Mucosa of stomach (tissue), 1 donor: ENCODE results near the gene PDS5A.
"Not testable (repeated sequence)": the region's sequence is repeated elsewhere in the genome, so short reads cannot be mapped to it uniquely, and the experiment has no call there.

Experiments
- H3K27me3 ChIP-seq: one replicate; pipeline ENCODE4 v1.7.0; 2013; ENCODE audit warnings: mild to moderate bottlenecking, low read length; ENCODE audit not compliant: control insufficient read depth, insufficient read depth
- H3K36me3 ChIP-seq: one replicate; pipeline ENCODE4 v1.7.0; 2013; ENCODE audit warnings: low read length; ENCODE audit not compliant: control insufficient read depth, insufficient read depth
- H3K4me1 ChIP-seq: one replicate; pipeline ENCODE4 v1.7.0; 2013; ENCODE audit warnings: mild to moderate bottlenecking, low read length; ENCODE audit not compliant: control insufficient read depth, insufficient read depth
- H3K4me3 ChIP-seq: one replicate; pipeline ENCODE4 v1.7.0; 2013; ENCODE audit warnings: low read length
- H3K9ac ChIP-seq: one replicate; pipeline ENCODE4 v1.7.0; 2013; ENCODE audit warnings: mild to moderate bottlenecking, low read length, moderate library complexity
- H3K9me3 ChIP-seq: one replicate; pipeline ENCODE4 v1.7.0; 2013; ENCODE audit warnings: mild to moderate bottlenecking, low read length, moderate library complexity; ENCODE audit not compliant: control insufficient read depth
- donor health status: Pancreatic carcinoma.

PDS5A gene

GRCh38 chr4:39947417-39947816 is 30.3 kb downstream of the PDS5A start:
- no peaks in the 10 kb centered on the region for H3K9me3 ChIP-seq
- no peak overlapping the region for H3K4me3 ChIP-seq
- H3K4me1 ChIP-seq, result peaks cover 5% of the 10 kb centered on the region
- no peaks in the 10 kb centered on the region for H3K36me3 ChIP-seq
- H3K9ac ChIP-seq, result no peak overlapping the region
- H3K27me3 ChIP-seq, result no peaks in the 10 kb centered on the region

- not testable (repeated sequence) for H3K9me3 ChIP-seq, H3K27me3 ChIP-seq, H3K4me3 ChIP-seq, H3K9ac ChIP-seq, H3K36me3 ChIP-seq, H3K4me1 ChIP-seq
Observed at GRCh38 chr4:39944245-39944644, 33.5 kb downstream of the PDS5A start.

- no peaks in the 10 kb centered on the region for H3K27me3 ChIP-seq
- H3K9ac ChIP-seq, result no peak overlapping the region
- no peaks in the 10 kb centered on the region for H3K36me3 ChIP-seq
- H3K4me1 ChIP-seq, result peaks cover 9% of the 10 kb centered on the region
- H3K9me3 ChIP-seq, result no peaks in the 10 kb centered on the region
- H3K4me3 ChIP-seq, result no peak overlapping the region
Observed at GRCh38 chr4:39942507-39942906, 35.2 kb downstream of the PDS5A start.

GRCh38 chr4:39941682-39942217 is 36.0 kb downstream of the PDS5A start:
- no peaks in the 10 kb centered on the region for H3K9me3 ChIP-seq
- peaks cover 7% of the 10 kb centered on the region for H3K4me1 ChIP-seq
- H3K9ac ChIP-seq, result no peak overlapping the region
- H3K4me3 ChIP-seq, result no peak overlapping the region
- no peaks in the 10 kb centered on the region for H3K36me3 ChIP-seq
- H3K27me3 ChIP-seq, result no peaks in the 10 kb centered on the region

GRCh38 chr4:39937683-39938268 is 39.9 kb downstream of the PDS5A start:
- Histone ChIP-seq H3K9me3 (no peaks in the 10 kb centered on the region), H3K36me3 (no peaks in the 10 kb centered on the region), H3K9ac (no peak overlapping the region), H3K4me3 (no peak overlapping the region), H3K4me1 (peaks cover 14% of the 10 kb centered on the region), H3K27me3 (no peaks in the 10 kb centered on the region)

- no peaks in the 10 kb centered on the region for H3K9me3 ChIP-seq
- peaks cover 14% of the 10 kb centered on the region for H3K4me1 ChIP-seq
- no peak overlapping the region for H3K4me3 ChIP-seq
- no peak overlapping the region for H3K9ac ChIP-seq
- no peaks in the 10 kb centered on the region for H3K27me3 ChIP-seq
- H3K36me3 ChIP-seq, result no peaks in the 10 kb centered on the region
Observed at GRCh38 chr4:39936565-39937418, 40.9 kb downstream of the PDS5A start.

GRCh38 chr4:39933671-39934590 is 43.8 kb downstream of the PDS5A start:
- Histone ChIP-seq H3K9ac (no peak overlapping the region), H3K27me3 (no peaks in the 10 kb centered on the region)

GRCh38 chr4:39932776-39933402 is 44.8 kb downstream of the PDS5A start:
- Histone ChIP-seq H3K9ac (no peak overlapping the region), H3K27me3 (no peaks in the 10 kb centered on the region), H3K4me1 (peaks cover 16% of the 10 kb centered on the region), H3K4me3 (no peak overlapping the region), H3K36me3 (no peaks in the 10 kb centered on the region), H3K9me3 (no peaks in the 10 kb centered on the region)

More at GRCh38 chr4:39933671-39934590, 43.8 kb downstream of the PDS5A start:
- Histone ChIP-seq H3K4me3 (no peak overlapping the region), H3K36me3 (no peaks in the 10 kb centered on the region), H3K4me1 (peaks cover 19% of the 10 kb centered on the region), H3K9me3 (no peaks in the 10 kb centered on the region)

- Histone ChIP-seq H3K9ac (no peak overlapping the region), H3K27me3 (no peaks in the 10 kb centered on the region), H3K36me3 (no peaks in the 10 kb centered on the region), H3K9me3 (no peaks in the 10 kb centered on the region), H3K4me3 (no peak overlapping the region), H3K4me1 (peaks cover 12% of the 10 kb centered on the region)
Observed at GRCh38 chr4:39931441-39931901, 46.2 kb downstream of the PDS5A start.

GRCh38 chr4:39928538-39928937 is 49.2 kb downstream of the PDS5A start:
- H3K9ac ChIP-seq, result no peak overlapping the region
- no peak overlapping the region for H3K4me3 ChIP-seq
- no peaks in the 10 kb centered on the region for H3K36me3 ChIP-seq
- H3K9me3 ChIP-seq, result no peaks in the 10 kb centered on the region
- H3K27me3 ChIP-seq, result no peaks in the 10 kb centered on the region
- H3K4me1 ChIP-seq, result peaks cover 9% of the 10 kb centered on the region

- H3K9ac ChIP-seq, result no peak overlapping the region
- no peaks in the 10 kb centered on the region for H3K27me3 ChIP-seq
- H3K36me3 ChIP-seq, result no peaks in the 10 kb centered on the region
- H3K4me3 ChIP-seq, result no peak overlapping the region
- H3K4me1 ChIP-seq, result peaks cover 7% of the 10 kb centered on the region
- no peaks in the 10 kb centered on the region for H3K9me3 ChIP-seq
Observed at GRCh38 chr4:39924014-39924413, 53.7 kb downstream of the PDS5A start.
